ENCODE measurements around the gene OR2V1.
"Not testable (repeated sequence)": the region's sequence is repeated elsewhere in the genome, so short reads cannot be mapped to it uniquely, and the experiment has no call there.

OR2V1 gene

GRCh38 chr5:181163487-181164075, 32.6 kb upstream of the OR2V1 start:
- TF ChIP-seq CTCF (IDR thresholded peaks at IDR 0.05): no peak
- no peak overlapping the region for H3K27ac ChIP-seq
- no peak overlapping the region for H3K4me3 ChIP-seq
- DNase-seq (ENCODE audit: low spot score): no peak

GRCh38 chr5:181161534-181162175, 30.7 kb upstream of the OR2V1 start:
- Histone ChIP-seq H3K4me3 (peak overlapping the region; percentile 44), H3K27ac (no peak overlapping the region)
- no peak for DNase-seq (ENCODE audit: low spot score)
- no peak for TF ChIP-seq CTCF (IDR thresholded peaks at IDR 0.05)

GRCh38 chr5:181160755-181161533, 30.0 kb upstream of the OR2V1 start:
- not testable (repeated sequence) for H3K27ac ChIP-seq

GRCh38 chr5:181160152-181160754, 29.3 kb upstream of the OR2V1 start:
- H3K4me3 ChIP-seq: peak overlapping the region; percentile 65
- no peak for DNase-seq (ENCODE audit: low spot score)
- TF ChIP-seq CTCF (IDR thresholded peaks at IDR 0.05): no peak
- H3K27ac ChIP-seq: peak overlapping the region in 1 of 2 donors; percentile 84

More at GRCh38 chr5:181160755-181161533, 30.0 kb upstream of the OR2V1 start:
- H3K4me3 ChIP-seq: peak overlapping the region; percentile 65
- DNase-seq (ENCODE audit: low spot score): peak; percentile 80

- DNase-seq (ENCODE audit: low spot score): peak; percentile 85
- peak; percentile 72 for TF ChIP-seq CTCF (IDR thresholded peaks at IDR 0.05)
- Histone ChIP-seq H3K27ac (peak overlapping the region in 1 of 2 donors; percentile 84), H3K4me3 (peak overlapping the region; percentile 65)
Observed at GRCh38 chr5:181159286-181160151, 28.6 kb upstream of the OR2V1 start.

GRCh38 chr5:181158869-181159268, 27.9 kb upstream of the OR2V1 start:
- no peak overlapping the region for H3K27ac ChIP-seq
- DNase-seq (ENCODE audit: low spot score): no peak
- H3K4me3 ChIP-seq: no peak overlapping the region
- no peak for TF ChIP-seq CTCF (IDR thresholded peaks at IDR 0.05)

All from coronary artery (tissue), 2 donors.